Skin of body (tissue), 2 donors: ENCODE data around the gene BAHCC1. TPM values are rescaled to one million over a fixed set of nuclear protein-coding genes. Genes with fewer than 3 reads are reported as not detected.

Source experiments
- DNase-seq: peaks from one replicate; lab custom pipeline; 2025; lab: John Stamatoyannopoulos, UW
- total RNA-seq: library from RNA; depleted of rRNA; stranded (reverse); fragments of >200 nt; gene quantifications from one replicate; pipeline ENCODE4 v1.2.3, GENCODE V29; 2014

BAHCC1 gene
- total RNA-seq, 1 donor from 2014 or later = 9.5 TPM

DNA sequence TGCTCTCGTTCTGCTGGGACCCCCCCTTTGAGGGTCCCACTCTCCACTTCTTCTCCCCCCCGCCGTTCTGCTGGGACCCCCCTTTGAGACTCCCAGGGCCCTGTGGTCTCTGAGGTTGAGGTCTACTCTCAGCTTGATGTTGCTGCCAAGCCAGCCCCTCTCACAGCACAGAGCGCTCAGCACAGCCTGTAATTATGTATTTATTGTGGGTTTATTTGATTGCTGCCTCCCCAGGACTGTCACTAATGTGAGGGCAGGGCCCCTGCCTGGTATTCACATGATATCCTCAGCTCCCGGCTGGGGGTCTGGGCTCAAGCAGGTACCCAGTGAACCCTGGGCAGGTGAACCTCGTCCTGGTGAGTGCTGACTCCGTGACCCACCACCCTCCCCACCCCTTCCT is 81.9 kb downstream of the BAHCC1 start:
- no peak for DNase-seq

DNA sequence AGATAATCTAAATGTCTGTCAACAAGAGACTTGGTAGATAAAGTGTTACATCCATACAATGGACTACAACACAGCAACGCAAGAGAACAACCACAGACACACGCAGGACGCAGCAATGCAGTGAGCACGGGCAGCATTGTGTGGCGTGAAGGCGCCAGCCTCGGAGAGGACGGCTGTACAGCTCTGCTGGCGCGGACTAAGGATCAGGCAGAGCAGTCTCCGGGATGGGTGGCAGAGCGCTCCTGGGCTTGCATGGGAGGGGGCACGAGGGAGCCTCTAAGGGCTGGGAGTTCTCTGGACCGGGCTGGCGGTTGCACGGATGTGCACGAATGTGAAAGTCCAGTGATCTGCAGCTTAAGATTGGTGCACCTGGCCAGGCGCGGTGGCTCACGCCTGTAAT is 82.9 kb downstream of the BAHCC1 start:
- DNase-seq = no peak

DNA sequence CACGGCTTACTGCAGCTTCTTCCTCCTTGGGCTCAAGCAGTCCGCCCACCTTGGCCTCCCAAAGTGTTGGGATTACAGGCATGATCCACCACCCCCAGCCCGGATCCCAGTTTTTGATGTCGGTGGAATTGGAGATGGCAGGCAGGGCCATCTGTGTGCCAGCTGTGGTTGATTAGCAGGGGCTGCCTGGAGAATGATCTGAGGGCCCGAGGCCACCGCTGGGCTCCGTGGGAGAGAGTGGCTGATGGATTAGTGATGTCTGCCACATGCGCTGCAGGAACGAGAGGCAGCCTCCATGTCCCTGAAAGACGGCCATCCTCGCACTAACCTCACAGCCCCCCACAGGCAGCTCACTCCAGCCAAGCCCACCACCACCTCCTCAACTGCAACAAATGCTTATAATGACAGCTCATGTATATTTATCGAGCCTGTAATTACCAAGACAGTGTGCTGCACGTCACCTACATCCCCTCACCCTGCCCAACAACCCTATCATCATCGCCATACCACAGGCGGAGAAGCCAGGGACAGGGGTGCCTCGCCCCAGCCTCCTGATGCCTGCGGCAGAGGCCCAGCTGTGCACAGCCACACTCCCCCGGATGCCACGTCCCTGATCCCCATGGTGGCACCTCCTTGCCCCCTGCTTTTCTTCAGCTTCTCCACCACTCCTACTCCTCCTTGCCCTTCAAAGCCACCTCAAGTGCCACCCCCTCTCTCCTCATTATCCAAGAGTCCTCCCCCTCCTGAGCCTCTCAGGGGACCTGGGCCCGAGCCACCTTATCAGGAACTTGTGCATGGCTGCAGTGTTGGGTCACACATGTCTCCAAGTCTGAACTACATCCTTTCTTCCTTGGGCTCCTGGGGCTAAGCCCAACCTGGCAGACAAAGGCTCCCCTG is 84.2 kb downstream of the BAHCC1 start:
- DNase-seq = peak; percentile 25

GRCh38 chr17:81480140-81481072 is 85.1 kb downstream of the BAHCC1 start:
- no peak for DNase-seq

DNA sequence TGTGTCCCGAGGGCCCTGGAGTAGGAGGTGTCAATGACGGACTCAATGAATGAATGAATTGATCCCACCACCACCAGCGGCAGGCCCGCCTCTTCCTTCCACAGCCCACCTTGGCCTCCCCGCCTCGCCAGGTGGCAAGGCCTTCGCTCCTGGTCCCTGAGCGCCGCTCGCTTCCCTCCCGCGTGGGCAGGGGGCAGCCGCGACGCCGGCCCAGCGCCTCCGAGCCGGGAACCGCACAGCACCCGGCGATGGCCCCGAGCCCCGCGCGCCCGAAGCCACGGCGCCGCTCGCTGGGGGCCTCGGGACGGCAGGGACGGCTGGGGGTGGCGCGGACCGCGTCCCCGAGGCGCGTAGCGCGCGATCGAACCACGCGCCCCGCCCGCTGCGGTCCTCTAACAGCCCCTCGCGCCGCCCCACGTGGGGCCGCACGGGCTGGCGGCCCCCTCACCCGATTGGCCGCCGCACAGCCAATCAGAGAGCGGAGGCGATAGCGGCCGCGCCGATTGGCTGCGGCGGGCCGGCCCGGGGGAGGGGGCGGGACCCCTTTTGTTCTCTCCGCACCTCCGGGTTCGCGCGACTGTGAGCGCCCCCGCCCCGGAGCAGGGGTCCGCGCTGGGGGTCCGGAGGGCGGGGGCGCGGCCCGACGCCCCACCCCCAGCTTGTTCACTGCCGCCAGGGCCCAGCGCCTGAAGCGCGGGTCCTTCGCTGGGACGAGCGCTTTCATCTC is 86.0 kb downstream of the BAHCC1 start:
- DNase-seq = peak; percentile 46

GRCh38 chr17:81481815-81482505 is 86.7 kb downstream of the BAHCC1 start:
- no peak for DNase-seq

- peak; percentile 24 for DNase-seq
Measured at GRCh38 chr17:81482673-81483072, 87.4 kb downstream of the BAHCC1 start.

DNA sequence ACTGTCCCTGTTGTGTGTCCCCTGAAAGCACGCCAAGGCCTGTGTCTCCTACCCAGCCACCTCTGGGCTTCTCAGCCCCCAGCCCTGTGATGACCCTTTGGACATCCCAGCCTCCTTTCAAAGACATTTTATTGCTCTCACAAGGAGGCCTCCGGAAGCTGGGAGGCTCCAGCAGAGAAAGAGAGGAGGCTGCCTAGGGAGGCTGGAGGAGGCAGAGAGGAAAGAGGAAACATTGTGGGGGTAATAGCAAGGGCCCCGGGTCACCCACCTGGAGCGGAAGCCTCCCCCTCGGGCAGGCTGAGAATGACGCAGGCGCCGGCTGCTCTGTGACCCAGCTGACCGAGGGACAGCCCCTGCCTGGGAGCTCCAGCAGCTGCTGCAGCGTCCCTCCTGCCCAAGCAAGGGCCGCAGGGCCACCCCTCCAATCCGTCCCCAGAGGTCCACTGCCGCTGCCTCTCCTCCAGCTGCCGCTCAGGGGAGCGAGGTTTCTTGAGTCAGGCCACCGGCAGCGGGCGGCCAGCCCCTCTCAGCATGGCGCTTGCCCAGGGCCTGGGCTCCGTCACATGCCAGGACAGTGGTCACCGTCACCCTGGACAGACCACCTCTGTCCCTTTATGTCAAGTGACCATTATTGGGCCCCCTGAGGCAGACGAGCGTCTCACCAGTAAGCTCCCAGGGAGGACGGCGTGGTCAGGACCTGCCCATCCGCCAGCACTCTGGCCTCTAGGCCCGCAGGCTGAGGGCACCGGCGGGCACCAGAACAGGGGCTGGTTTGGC is 88.0 kb downstream of the BAHCC1 start:
- peak; percentile 29 for DNase-seq

DNA sequence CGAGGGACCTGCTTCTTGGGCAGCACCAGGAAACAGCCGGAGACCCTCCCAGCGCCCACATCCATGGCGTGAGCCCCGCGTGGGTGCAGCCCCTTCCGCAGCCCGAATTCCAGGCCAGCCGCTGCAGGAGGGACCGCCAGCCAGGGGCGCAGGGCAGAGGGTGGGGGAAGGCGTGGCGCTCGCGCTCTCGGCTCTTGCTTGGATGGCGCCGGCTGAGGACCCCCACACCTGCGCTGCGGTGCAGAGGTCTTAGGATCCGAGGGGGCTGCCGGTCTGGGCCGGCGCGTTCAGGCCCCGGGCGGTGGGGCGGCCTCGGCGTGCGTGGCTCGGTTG is 88.6 kb downstream of the BAHCC1 start:
- DNase-seq = no peak

DNA sequence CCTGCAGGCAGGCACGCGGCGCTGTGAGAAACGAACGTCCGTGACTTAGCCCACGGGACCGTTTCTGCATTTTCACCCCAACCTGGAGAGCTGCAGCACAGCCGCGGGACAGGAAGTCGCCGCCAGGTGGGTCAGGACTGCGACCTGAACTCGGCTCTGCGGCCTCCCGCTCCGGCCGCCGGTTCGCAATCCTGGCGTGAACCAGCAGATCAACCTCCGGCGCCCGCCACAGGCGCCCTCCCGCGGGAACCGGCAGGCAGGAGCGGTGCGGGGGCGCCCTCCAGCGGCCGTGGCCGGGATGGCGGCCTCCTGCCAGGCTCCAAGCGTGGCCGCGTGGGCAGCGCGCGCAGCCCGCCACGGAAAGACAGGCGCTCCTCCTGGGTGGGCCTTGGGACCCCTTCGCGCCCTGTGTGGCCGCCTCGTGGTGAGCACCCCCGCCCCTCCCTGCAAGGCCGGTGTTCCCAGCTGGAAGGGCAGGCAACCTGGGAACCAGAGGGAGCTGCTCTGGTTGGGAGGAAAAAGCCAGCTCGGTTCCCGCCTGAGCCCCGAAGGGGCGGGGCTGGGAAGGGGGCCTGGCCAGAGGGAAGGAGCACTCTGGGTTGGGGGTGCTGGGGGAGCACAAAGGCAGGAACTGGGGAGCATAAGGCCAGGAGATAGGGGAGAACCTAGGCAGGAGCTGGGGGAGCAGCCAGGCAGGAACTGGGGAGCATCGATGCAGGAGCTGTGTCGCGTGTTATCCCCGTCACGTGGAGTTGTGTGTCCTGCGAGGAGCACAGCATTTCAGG is 89.1 kb downstream of the BAHCC1 start:
- DNase-seq = peak; percentile 85

DNA sequence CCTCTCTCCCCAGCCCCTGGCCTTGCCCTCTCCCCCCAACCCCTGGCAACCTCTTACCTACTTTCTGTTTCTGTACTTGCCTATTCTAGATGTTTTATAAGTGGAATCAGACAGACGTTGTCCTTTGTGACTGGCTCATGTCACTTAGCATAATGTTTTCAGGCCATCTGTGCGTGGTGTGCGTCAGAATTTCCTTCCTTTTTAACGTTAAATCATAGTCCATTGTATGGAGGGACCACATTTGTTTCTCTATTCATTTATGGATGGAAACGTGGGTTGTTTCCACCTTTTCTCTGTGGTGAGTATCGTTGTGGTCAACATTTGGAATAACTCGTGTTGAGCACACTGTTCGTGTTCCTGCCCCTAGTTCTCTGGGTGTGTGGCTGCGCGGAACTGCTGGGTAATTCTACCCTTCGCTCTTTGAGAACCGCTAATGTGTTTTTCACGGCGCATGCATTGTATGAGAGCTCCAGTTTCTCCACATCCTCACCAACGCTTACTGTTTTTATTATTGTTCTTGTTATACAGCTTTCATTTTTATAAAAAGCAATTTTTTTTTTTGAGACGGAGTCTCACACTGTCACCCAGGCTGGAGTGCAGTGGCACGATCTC is 91.0 kb downstream of the BAHCC1 start:
- peak; percentile 31 for DNase-seq

GRCh38 chr17:81487089-81487486 is 91.8 kb downstream of the BAHCC1 start:
- DNase-seq = no peak

- peak; percentile 54 for DNase-seq
Measured at GRCh38 chr17:81487487-81488275, 92.4 kb downstream of the BAHCC1 start.

- DNase-seq = no peak
Measured at GRCh38 chr17:81488276-81488860, 93.1 kb downstream of the BAHCC1 start.

DNA sequence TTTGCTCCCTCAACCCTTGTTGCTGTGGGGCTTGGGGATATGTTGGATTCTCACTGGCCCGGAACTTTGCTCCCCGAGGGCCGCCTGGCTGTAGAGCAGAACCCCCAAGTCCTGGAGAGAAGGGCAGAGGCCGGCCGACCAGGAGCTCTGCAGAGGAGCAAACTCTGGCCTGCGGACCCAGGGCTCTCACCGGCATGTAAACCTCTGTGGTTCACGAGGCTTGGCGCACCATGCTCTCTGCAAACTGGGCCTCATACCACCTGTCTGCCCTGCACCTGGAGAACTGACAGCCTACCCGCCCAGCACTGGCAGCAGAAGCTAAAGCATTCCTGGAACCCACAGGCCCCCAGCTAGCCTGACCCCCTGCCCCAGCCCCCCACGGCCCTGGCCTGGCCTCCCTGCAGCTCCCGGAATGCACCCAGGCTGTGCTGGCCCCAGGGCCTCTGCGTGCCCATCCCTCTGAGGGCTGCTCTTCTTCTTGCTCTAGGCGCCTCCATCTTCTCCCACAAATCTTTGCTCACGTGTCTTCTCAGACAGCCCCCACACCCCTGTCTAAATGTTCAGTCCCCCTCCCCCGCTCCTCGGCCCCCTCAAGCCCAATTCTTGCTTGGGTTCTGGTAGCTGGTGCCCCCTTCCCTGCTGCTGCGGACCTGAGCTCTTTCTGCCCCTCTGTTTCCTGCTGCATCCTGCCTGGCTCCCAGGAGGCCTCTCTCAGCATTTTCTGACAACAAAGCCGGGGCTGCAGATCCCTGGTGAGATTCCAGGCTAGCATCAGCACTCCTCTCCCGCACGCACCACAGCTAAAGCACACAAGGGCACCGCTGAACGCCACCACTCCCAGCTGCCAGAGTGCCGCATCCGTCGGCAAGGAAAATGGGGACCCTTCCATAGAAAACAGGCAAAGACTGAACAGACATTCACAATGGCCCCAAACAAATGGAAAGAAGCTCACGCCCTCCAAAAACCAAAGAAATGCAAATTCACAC is 94.0 kb downstream of the BAHCC1 start:
- peak; percentile 39 for DNase-seq
